Ascending aorta (tissue), 2 donors: ENCODE results near the gene SMIM20. TPM values are rescaled to one million over a fixed set of nuclear protein-coding genes. Genes with fewer than 3 reads are reported as not detected.

Source experiments
- DNase-seq, 2 donors: peaks; one replicate each; pipeline ENCODE4 v3.0.0-alpha.2; 2019; ENCODE audit warnings: low spot score in 2 of 2
- H3K27ac ChIP-seq, 2 donors: fragments of 200-600 bp; sonication (generic); one replicate each; pipeline ENCODE4 v1.5.1; 2016 to 2017; ENCODE audit warnings: mild to moderate bottlenecking in 1 of 2
- H3K27me3 ChIP-seq: fragments of 200-600 bp; sonication (generic); one replicate; pipeline ENCODE4 v1.5.1; 2017
- H3K36me3 ChIP-seq, 2 donors: fragments of 200-600 bp; sonication (generic); one replicate each; pipeline ENCODE4 v1.5.1; 2016
- H3K4me1 ChIP-seq, 2 donors: fragments of 200-600 bp; sonication (generic); one replicate each; pipeline ENCODE4 v1.5.1; 2016 to 2017; ENCODE audit warnings: mild to moderate bottlenecking in 1 of 2
- H3K4me3 ChIP-seq, 2 donors: fragments of 200-600 bp; sonication (generic); one replicate each; pipeline ENCODE4 v1.5.1; 2016 to 2017; ENCODE audit warnings: mild to moderate bottlenecking in 1 of 2
- H3K9me3 ChIP-seq, 2 donors: fragments of 200-600 bp; sonication (generic); one replicate each; pipeline ENCODE4 v1.5.1; 2016
- intact Hi-C: fragments of 100-400 bp; cut with DNase I; formaldehyde crosslinking; loops from one replicate; pipeline ENCODE4 v1.15.1; 2023
- total RNA-seq: library from RNA; depleted of rRNA; stranded (reverse); fragments of >200 nt; gene quantifications from one replicate; pipeline ENCODE4 v1.1.0, GENCODE V29; 2016
- TF ChIP-seq, protein P1 (sequence below), 3 experiments: fragments of 200-600 bp in 2 of 3; fragments of 450-650 bp in 1 of 3; sonication (generic) in 2 of 3; IDR thresholded peaks; one replicate each; pipeline ENCODE4 v1.5.1; 2016 to 2019; ENCODE audit warnings: antibody characterized with exemption in 3 of 3, mild to moderate bottlenecking in 1 of 3, moderate library complexity in 1 of 3

The SMIM20 gene
- total RNA-seq, 1 donor from 2014 or later, result 5.7 TPM

DNA sequence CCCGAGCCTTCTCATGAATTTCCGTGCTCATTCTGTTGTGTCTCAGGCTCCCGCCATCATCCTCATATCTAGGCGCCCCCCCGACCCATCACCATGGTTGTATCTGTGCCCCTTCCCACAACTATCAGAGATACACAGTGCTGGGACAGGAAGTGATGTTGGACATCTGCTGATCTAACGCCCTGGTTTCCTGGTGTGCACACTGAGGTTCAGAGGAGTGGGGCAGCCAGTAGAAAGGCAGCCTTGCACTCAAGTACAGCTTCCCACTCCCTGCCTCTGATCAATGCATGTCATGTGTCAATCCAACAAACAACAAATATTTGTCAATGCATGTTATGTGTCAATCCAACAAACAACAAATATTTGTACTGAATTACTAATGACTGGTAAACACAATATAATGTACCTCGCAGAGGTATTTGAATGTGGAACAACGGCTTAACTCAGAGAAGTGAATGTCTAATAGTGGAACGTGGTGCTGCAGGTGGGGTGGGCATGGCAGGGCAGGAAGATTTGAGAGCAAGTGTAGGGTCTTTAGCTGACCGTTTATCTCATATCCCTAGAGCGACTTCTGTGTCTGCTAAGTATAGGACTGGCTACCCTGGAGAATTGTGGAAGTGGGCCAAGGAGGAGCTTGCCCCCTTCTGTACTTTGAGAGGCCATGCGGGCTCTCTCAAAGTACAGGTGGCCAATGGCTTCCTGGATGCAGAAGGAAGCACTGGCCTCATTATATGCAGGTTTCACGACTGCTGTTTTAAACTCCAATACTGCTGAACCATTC is 41.0 kb upstream of the SMIM20 start:
- Histone ChIP-seq H3K27ac (no peak overlapping the region), H3K27me3 (no peaks in the 10 kb centered on the region), H3K4me1 (no peaks in the 10 kb centered on the region), H3K4me3 (no peak overlapping the region), H3K9me3 (no peaks in the 10 kb centered on the region), H3K36me3 (no peaks in the 10 kb centered on the region)
- no peak for DNase-seq
- intact Hi-C loops, result no loop called here
- TF ChIP-seq, protein P1, sequence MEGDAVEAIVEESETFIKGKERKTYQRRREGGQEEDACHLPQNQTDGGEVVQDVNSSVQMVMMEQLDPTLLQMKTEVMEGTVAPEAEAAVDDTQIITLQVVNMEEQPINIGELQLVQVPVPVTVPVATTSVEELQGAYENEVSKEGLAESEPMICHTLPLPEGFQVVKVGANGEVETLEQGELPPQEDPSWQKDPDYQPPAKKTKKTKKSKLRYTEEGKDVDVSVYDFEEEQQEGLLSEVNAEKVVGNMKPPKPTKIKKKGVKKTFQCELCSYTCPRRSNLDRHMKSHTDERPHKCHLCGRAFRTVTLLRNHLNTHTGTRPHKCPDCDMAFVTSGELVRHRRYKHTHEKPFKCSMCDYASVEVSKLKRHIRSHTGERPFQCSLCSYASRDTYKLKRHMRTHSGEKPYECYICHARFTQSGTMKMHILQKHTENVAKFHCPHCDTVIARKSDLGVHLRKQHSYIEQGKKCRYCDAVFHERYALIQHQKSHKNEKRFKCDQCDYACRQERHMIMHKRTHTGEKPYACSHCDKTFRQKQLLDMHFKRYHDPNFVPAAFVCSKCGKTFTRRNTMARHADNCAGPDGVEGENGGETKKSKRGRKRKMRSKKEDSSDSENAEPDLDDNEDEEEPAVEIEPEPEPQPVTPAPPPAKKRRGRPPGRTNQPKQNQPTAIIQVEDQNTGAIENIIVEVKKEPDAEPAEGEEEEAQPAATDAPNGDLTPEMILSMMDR (IDR thresholded peaks at IDR 0.05), result no peak

DNA sequence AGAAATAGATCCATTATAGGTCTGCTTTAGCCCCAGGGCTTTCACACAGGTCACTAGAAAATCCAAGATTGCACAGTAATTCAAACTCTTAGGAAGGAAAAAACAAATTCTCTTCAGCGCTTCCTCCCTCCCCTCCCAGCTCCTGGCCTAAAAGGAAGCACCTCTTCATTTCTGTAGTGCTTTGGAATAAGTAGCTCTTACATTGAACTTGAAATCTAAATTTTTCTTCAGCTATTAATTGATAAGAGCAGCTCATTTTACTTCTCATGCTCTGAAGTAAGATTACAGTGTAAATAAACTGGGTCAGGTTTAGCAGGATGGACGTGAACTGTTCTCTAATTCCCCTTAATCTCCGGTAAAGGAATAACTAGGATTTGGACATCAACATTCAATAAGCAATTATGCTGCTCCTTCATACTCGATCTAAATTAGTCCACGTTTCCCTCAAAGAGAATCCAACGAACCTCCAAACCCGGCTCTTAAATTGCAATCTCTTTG is 40.3 kb upstream of the SMIM20 start:
- no peaks in the 10 kb centered on the region for H3K27me3 ChIP-seq
- TF ChIP-seq, protein P1 (IDR thresholded peaks at IDR 0.05), result no peak
- DNase-seq, result no peak
- no peaks in the 10 kb centered on the region for H3K9me3 ChIP-seq
- H3K36me3 ChIP-seq, result no peaks in the 10 kb centered on the region
- no peaks in the 10 kb centered on the region for H3K4me1 ChIP-seq
- intact Hi-C loops, result no loop called here
- H3K4me3 ChIP-seq, result no peak overlapping the region
- no peak overlapping the region for H3K27ac ChIP-seq

DNA sequence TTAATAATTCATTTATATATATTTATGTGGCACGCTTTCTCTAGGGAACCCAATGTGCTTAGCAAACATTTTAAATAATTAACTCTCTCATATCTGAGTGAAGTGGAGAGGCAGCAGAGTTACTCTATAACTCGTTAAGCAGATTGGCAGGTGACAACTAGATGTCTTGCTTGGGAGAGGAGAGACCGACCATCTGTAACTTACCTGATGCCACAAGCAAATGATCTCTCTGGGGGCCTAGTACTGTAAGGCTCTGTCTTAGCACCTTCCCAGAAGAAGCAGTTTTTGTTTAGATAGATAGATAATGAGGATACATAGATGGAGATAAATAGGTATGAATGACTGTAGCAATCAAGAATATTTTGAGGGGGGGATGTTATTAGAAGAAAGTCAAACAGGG is 39.4 kb upstream of the SMIM20 start:
- intact Hi-C loops, result no loop called here
- H3K27ac ChIP-seq, result no peak overlapping the region
- no peaks in the 10 kb centered on the region for H3K27me3 ChIP-seq
- no peaks in the 10 kb centered on the region for H3K36me3 ChIP-seq
- no peaks in the 10 kb centered on the region for H3K4me1 ChIP-seq
- TF ChIP-seq, protein P1 (IDR thresholded peaks at IDR 0.05), result no peak
- no peaks in the 10 kb centered on the region for H3K9me3 ChIP-seq
- no peak for DNase-seq
- no peak overlapping the region for H3K4me3 ChIP-seq

DNA sequence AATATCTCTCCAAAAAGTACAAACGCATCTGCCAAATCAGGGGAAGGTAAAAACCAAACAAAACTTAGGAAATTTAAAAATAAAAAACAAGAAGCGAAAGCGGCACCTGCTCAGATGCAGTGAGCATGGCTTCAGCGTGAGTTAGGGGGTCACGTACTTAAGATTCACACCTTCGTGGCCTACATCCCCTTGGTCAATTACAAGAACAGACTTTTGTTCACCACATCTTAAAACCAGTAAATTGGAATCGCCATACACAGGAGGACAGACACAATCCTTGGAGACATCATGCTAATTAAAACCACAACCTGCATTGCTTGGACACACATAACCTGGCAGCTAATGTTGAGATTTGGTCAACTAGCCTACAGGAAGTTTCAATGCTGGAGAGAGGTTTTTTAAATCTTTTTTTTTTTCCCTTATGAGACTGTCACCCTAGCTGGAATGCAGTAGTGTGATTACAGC is 38.7 kb upstream of the SMIM20 start:
- Histone ChIP-seq H3K9me3 (no peaks in the 10 kb centered on the region), H3K4me1 (no peaks in the 10 kb centered on the region), H3K36me3 (no peaks in the 10 kb centered on the region), H3K27me3 (no peaks in the 10 kb centered on the region), H3K27ac (no peak overlapping the region), H3K4me3 (no peak overlapping the region)
- TF ChIP-seq, protein P1 (IDR thresholded peaks at IDR 0.05), result no peak
- DNase-seq, result no peak
- intact Hi-C loops, result no loop called here

DNA sequence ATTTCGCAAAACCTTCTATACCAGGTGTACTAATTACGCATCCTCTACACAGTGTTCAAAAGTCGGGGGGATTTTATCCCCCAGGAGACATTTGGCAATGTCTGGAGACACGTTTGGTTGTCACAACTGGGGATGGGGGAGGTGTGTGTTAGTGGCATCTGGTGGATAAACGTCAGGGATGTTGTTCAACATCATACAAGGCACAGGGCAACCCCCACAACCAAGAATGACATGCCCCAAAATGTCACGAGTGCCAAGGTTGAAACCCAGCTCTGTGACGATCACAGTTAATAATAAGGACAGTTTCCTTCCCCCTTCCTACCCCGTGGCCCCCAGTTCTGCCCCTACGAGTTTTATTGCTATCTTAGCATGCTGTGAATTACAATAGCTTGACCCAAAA is 35.3 kb upstream of the SMIM20 start:
- H3K4me3 ChIP-seq, result no peak overlapping the region

More for the DNA sequence above, 35.3 kb upstream of the SMIM20 start:
- no peak overlapping the region for H3K27ac ChIP-seq
- TF ChIP-seq, protein P1 (IDR thresholded peaks at IDR 0.05), result no peak
- intact Hi-C loops, result no loop called here
- DNase-seq, result no peak
- H3K27me3 ChIP-seq, result no peaks in the 10 kb centered on the region
- H3K4me1 ChIP-seq, result no peaks in the 10 kb centered on the region
- no peaks in the 10 kb centered on the region for H3K9me3 ChIP-seq
- H3K36me3 ChIP-seq, result no peaks in the 10 kb centered on the region
